PFSK-1 (cell line): ENCODE results near the gene PARD6B.

Experiments used
- FOXP2 ChIP-seq: optimal IDR thresholded peaks from 2 replicates; pipeline ENCODE3; 2011; ENCODE audit warnings: borderline replicate concordance, control low read depth, inconsistent platforms; ENCODE audit not compliant: insufficient read depth; ENCODE audit errors: extremely low read length, extremely low read depth
- POLR2AphosphoS5 ChIP-seq: IDR thresholded peaks from 2 replicates; pipeline ENCODE4 v1.6.1; 2012; ENCODE audit warnings: low read depth, mild to moderate bottlenecking, control low read depth, low read length, moderate library complexity
- REST ChIP-seq, 2 experiments: IDR thresholded peaks; 2 replicates each; pipeline versions ENCODE4 v1.6.1 to v1.8.0; 2011 to 2012; ENCODE audit warnings: low read depth in 2 of 2, low read length in 2 of 2, control low read depth in 1 of 2, inconsistent platforms in 1 of 2, mild to moderate bottlenecking in 1 of 2, moderate library complexity in 1 of 2; ENCODE audit not compliant: insufficient read depth in 1 of 2
- SIN3A ChIP-seq: IDR thresholded peaks from 2 replicates; pipeline ENCODE4 v1.6.1; 2012; ENCODE audit warnings: mild to moderate bottlenecking, low read length, moderate library complexity, borderline replicate concordance; ENCODE audit not compliant: insufficient read depth
- TAF1 ChIP-seq: IDR thresholded peaks from 2 replicates; pipeline ENCODE4 v1.6.1; 2012; ENCODE audit warnings: low read length, control low read depth, borderline replicate concordance; ENCODE audit not compliant: insufficient read depth

GRCh38 chr20:50733644-50734349 is 2.4 kb downstream of the PARD6B start:
- no peak for TF ChIP-seq TAF1
- TF ChIP-seq SIN3A, result no peak
- TF ChIP-seq REST (IDR thresholded peaks at IDR 0.05; ENCODE audit: insufficient read depth in 1 of 2, low read depth in 2 of 2, low read length in 2 of 2), result no peak
- no peak for TF ChIP-seq POLR2AphosphoS5
- TF ChIP-seq FOXP2, result no peak
